Inferior parietal cortex (tissue), 1 donor: ENCODE data around the gene SPATA33.
"Not testable (repeated sequence)": the region's sequence is repeated elsewhere in the genome, so short reads cannot be mapped to it uniquely, and the experiment has no call there.

Experiments used
- DNase-seq: peaks from one replicate; pipeline ENCODE4 v3.0.0-alpha.2; 2016; ENCODE audit errors: extremely low spot score

The SPATA33 gene

GRCh38 chr16:89629827-89630610, 27.6 kb upstream of the SPATA33 start:
- DNase-seq = no peak

GRCh38 chr16:89633064-89633631, 24.5 kb upstream of the SPATA33 start:
- DNase-seq = no peak

- not testable (repeated sequence) for DNase-seq
These were observed 22.9 kb upstream of the SPATA33 start for GRCh38 chr16:89634463-89635385.

- DNase-seq = no peak
These were observed 21.0 kb upstream of the SPATA33 start for GRCh38 chr16:89636663-89637062.

GRCh38 chr16:89637379-89637778, 20.3 kb upstream of the SPATA33 start:
- DNase-seq = no peak

GRCh38 chr16:89638455-89638854, 19.2 kb upstream of the SPATA33 start:
- no peak for DNase-seq

- no peak for DNase-seq
These were observed 18.3 kb upstream of the SPATA33 start for GRCh38 chr16:89639385-89639784.

GRCh38 chr16:89641458-89642119, 16.0 kb upstream of the SPATA33 start:
- no peak for DNase-seq

- DNase-seq = no peak
These were observed 15.1 kb upstream of the SPATA33 start for GRCh38 chr16:89642574-89642973.

GRCh38 chr16:89643769-89644300, 13.8 kb upstream of the SPATA33 start:
- DNase-seq = no peak

GRCh38 chr16:89645122-89645521, 12.5 kb upstream of the SPATA33 start:
- no peak for DNase-seq

- no peak for DNase-seq
These were observed 11.4 kb upstream of the SPATA33 start for GRCh38 chr16:89646270-89646669.

GRCh38 chr16:89646906-89647305, 10.7 kb upstream of the SPATA33 start:
- no peak for DNase-seq

GRCh38 chr16:89651584-89651983, 6.1 kb upstream of the SPATA33 start:
- no peak for DNase-seq

GRCh38 chr16:89653656-89654295, 3.9 kb upstream of the SPATA33 start:
- DNase-seq = no peak

- no peak for DNase-seq
These were observed 2.5 kb upstream of the SPATA33 start for GRCh38 chr16:89655062-89655643.

GRCh38 chr16:89656435-89657121, 1.1 kb upstream of the SPATA33 start:
- DNase-seq = no peak

GRCh38 chr16:89658221-89658879, 714 bp downstream of the SPATA33 start:
- DNase-seq = no peak

- no peak for DNase-seq
These were observed 2.5 kb downstream of the SPATA33 start for GRCh38 chr16:89660146-89660545.

GRCh38 chr16:89661215-89661614, 3.6 kb downstream of the SPATA33 start:
- no peak for DNase-seq
